Panc1 (cell line): ENCODE measurements around the gene CYP4Z1.

Source experiments
- POLR2AphosphoS5 ChIP-seq: IDR thresholded peaks from 2 replicates; pipeline ENCODE4 v1.6.1; 2012; ENCODE audit warnings: mild to moderate bottlenecking, low read depth, low read length, moderate library complexity
- REST ChIP-seq, 2 experiments: IDR thresholded peaks; 2 replicates each; pipeline ENCODE4 v1.6.1; 2011 to 2012; ENCODE audit warnings: low read depth in 2 of 2, control low read depth in 1 of 2, low read length in 1 of 2, mild to moderate bottlenecking in 1 of 2, moderate library complexity in 1 of 2; ENCODE audit not compliant: insufficient read depth in 1 of 2
- TF ChIP-seq, protein P1 (sequence below): fragments of 450-650 bp; IDR thresholded peaks from 2 replicates; pipeline ENCODE4 v1.5.1; 2017; ENCODE audit warnings: mild to moderate bottlenecking

- TF ChIP-seq POLR2AphosphoS5 = no peak
- TF ChIP-seq REST (IDR thresholded peaks at IDR 0.05; ENCODE audit: insufficient read depth in 1 of 2, low read depth in 2 of 2, low read length in 1 of 2) = no peak
- TF ChIP-seq, protein P1, sequence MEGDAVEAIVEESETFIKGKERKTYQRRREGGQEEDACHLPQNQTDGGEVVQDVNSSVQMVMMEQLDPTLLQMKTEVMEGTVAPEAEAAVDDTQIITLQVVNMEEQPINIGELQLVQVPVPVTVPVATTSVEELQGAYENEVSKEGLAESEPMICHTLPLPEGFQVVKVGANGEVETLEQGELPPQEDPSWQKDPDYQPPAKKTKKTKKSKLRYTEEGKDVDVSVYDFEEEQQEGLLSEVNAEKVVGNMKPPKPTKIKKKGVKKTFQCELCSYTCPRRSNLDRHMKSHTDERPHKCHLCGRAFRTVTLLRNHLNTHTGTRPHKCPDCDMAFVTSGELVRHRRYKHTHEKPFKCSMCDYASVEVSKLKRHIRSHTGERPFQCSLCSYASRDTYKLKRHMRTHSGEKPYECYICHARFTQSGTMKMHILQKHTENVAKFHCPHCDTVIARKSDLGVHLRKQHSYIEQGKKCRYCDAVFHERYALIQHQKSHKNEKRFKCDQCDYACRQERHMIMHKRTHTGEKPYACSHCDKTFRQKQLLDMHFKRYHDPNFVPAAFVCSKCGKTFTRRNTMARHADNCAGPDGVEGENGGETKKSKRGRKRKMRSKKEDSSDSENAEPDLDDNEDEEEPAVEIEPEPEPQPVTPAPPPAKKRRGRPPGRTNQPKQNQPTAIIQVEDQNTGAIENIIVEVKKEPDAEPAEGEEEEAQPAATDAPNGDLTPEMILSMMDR = no peak
Measured at GRCh38 chr1:47059376-47059775, 7.7 kb upstream of the CYP4Z1 start.
